Activated naive CD4-positive, alpha-beta T cell treated with anti-CD3 and anti-CD28 coated beads, Interleukin-2, amount 50 U/mL, for 24 hours (primary cell): ENCODE data around the gene PROSER3.
A peak's percentile ranks its signal among the peaks of the same experiment; 100 is the strongest.
"Not testable (repeated sequence)": the region's sequence is repeated elsewhere in the genome, so short reads cannot be mapped to it uniquely, and the experiment has no call there.

Experiments used
- H3K27ac Mint-ChIP-seq: one replicate; pipeline ENCODE4 v1.8.0; 2021; ENCODE audit warnings: mild to moderate bottlenecking, mixed read lengths
- H3K27me3 Mint-ChIP-seq: one replicate; pipeline ENCODE4 v1.8.0; 2021; ENCODE audit warnings: mixed read lengths
- H3K36me3 Mint-ChIP-seq: one replicate; pipeline ENCODE4 v1.8.0; 2021; ENCODE audit warnings: mixed read lengths
- H3K4me1 Mint-ChIP-seq: one replicate; pipeline ENCODE4 v1.8.0; 2021; ENCODE audit warnings: mixed read lengths
- H3K4me3 Mint-ChIP-seq: one replicate; pipeline ENCODE4 v1.8.0; 2021; ENCODE audit warnings: mild to moderate bottlenecking, mixed read lengths
- H3K9me3 Mint-ChIP-seq: one replicate; pipeline ENCODE4 v1.8.0; 2021; ENCODE audit warnings: mixed read lengths

The PROSER3 gene

DNA sequence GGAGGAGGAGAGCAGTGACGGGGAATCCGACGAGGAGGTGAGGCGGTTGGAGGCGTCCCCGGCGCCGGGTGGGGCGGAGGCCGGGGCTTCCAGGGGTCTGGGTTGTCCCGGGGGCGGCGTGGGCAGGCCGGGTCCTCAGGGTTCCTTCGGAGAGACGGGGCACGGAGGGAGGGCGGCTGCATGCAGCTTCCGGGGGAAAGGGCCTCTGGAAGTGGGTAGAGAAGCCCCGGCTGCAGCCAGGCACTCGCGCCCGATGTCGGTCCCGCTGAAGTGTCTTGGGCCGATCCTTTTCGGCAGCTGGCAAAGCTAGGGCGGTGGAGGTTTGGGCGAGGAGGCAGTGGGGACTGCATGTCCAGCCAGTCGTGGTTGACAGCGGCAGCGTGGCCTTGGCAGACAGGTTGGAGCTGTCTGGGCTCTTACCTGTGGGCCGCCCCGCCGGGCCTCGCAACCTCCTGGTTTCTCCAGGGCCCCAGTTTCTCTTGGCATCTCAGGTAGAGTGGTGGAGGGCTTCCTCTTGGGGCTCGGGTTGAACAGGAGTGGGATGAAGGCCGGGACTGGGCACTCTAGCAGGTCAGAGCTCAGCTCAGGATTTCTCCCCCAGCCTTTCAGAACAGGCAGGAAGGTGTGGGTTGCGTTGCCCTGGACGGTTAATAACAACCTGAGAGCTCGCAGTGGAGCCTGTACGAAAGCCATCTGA is 39.5 kb upstream of the PROSER3 start:
- Mint-ChIP-seq H3K4me1 (peaks cover 48% of the 10 kb centered on the region), H3K9me3 (no peaks in the 10 kb centered on the region), H3K27me3 (no peaks in the 10 kb centered on the region), H3K36me3 (peaks cover 5% of the 10 kb centered on the region), H3K27ac (peak overlapping the region; percentile 91), H3K4me3 (peak overlapping the region; percentile 90)

DNA sequence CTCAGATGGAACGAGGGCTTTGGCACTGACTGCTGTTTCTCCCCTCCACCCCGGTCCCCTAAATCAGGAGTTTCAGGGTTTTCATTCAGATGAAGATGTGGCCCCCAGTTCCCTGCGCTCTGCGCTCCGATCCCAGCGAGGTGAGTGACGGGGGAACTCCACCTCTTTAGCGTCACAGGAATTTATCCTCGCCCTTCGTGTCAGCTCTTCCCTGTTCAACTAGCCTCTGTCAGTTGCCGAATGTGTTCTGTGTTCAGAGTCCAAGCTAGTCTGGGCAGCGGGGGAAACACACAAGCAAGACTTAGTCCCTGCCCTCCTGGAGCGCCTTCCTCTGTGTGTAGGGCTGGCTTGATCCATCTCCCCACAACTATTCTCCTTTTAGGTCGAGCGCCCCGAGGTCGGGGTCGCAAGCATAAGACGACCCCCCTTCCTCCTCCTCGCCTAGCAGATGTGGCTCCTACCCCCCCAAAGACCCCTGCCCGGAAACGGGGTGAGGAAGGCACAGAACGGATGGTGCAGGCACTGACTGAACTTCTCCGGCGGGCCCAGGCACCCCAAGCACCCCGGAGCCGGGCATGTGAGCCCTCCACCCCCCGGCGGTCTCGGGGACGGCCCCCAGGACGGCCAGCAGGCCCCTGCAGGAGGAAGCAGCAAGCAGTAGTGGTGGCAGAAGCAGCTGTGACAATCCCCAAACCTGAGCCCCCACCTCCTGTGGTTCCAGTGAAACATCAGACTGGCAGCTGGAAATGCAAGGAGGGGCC is 38.4 kb upstream of the PROSER3 start:
- H3K4me1 Mint-ChIP-seq = peaks cover 41% of the 10 kb centered on the region
- H3K4me3 Mint-ChIP-seq = peak overlapping the region; percentile 90
- H3K36me3 Mint-ChIP-seq = peaks cover 6% of the 10 kb centered on the region
- H3K9me3 Mint-ChIP-seq = no peaks in the 10 kb centered on the region
- peak overlapping the region; percentile 76 for H3K27ac Mint-ChIP-seq
- no peaks in the 10 kb centered on the region for H3K27me3 Mint-ChIP-seq

DNA sequence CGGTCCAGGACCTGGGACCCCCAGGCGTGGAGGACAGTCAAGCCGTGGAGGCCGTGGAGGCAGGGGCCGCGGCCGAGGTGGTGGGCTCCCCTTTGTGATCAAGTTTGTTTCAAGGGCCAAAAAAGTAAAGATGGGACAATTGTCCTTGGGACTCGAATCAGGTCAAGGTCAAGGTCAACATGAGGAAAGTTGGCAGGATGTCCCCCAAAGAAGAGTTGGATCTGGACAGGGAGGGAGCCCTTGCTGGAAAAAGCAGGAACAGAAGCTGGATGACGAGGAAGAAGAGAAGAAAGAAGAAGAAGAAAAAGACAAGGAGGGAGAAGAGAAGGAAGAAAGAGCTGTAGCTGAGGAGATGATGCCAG is 37.8 kb upstream of the PROSER3 start:
- H3K27me3 Mint-ChIP-seq = no peaks in the 10 kb centered on the region
- peaks cover 36% of the 10 kb centered on the region for H3K4me1 Mint-ChIP-seq
- peak overlapping the region; percentile 27 for H3K4me3 Mint-ChIP-seq
- H3K27ac Mint-ChIP-seq = peak overlapping the region; percentile 57
- H3K9me3 Mint-ChIP-seq = no peaks in the 10 kb centered on the region
- H3K36me3 Mint-ChIP-seq = peaks cover 6% of the 10 kb centered on the region

DNA sequence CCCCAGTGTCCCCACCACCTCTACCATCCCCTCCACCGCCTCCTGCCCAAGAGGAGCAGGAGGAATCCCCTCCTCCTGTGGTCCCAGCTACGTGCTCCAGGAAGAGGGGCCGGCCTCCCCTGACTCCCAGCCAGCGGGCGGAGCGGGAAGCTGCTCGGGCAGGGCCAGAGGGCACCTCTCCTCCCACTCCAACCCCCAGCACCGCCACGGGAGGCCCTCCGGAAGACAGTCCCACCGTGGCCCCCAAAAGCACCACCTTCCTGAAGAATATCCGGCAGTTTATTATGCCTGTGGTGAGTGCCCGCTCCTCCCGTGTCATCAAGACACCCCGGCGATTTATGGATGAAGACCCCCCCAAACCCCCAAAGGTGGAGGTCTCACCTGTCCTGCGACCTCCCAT is 37.3 kb upstream of the PROSER3 start:
- H3K4me3 Mint-ChIP-seq = no peak overlapping the region
- H3K27ac Mint-ChIP-seq = no peak overlapping the region
- peaks cover 34% of the 10 kb centered on the region for H3K4me1 Mint-ChIP-seq
- H3K27me3 Mint-ChIP-seq = no peaks in the 10 kb centered on the region
- H3K9me3 Mint-ChIP-seq = no peaks in the 10 kb centered on the region
- H3K36me3 Mint-ChIP-seq = peaks cover 6% of the 10 kb centered on the region

DNA sequence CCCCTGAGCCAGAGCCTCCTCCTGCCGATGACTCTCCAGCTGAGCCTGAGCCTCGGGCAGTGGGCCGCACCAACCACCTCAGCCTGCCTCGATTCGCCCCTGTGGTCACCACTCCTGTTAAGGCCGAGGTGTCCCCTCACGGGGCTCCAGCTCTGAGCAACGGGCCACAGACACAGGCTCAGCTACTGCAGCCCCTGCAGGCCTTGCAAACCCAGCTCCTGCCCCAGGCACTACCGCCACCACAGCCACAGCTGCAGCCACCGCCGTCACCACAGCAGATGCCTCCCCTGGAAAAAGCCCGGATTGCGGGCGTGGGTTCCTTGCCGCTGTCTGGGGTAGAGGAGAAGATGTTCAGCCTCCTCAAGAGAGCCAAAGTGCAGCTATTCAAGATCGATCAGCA is 36.6 kb upstream of the PROSER3 start:
- H3K4me1 Mint-ChIP-seq = peaks cover 26% of the 10 kb centered on the region
- H3K9me3 Mint-ChIP-seq = no peaks in the 10 kb centered on the region
- H3K27ac Mint-ChIP-seq = no peak overlapping the region
- no peak overlapping the region for H3K4me3 Mint-ChIP-seq
- H3K36me3 Mint-ChIP-seq = peaks cover 6% of the 10 kb centered on the region
- no peaks in the 10 kb centered on the region for H3K27me3 Mint-ChIP-seq

DNA sequence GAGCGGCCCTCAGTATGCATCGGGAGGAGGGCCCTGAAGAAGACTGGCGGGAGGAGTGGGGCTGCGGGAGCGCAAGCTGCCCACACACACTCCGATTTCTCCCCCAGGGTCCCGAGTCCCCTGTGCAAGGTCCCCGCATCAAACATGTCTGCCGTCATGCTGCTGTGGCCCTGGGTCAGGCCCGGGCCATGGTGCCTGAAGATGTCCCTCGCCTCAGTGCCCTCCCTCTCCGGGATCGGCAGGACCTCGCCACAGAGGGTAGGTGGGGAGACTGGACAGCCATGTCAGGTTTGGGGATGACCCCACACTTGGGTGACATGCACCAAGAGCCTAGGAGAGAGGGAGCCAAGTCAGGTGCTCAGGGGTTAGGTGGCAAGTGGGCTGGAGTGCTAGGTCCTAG is 35.5 kb upstream of the PROSER3 start:
- Mint-ChIP-seq H3K27me3 (no peaks in the 10 kb centered on the region), H3K4me1 (peaks cover 22% of the 10 kb centered on the region), H3K27ac (no peak overlapping the region), H3K9me3 (no peaks in the 10 kb centered on the region), H3K36me3 (peaks cover 6% of the 10 kb centered on the region), H3K4me3 (no peak overlapping the region)

DNA sequence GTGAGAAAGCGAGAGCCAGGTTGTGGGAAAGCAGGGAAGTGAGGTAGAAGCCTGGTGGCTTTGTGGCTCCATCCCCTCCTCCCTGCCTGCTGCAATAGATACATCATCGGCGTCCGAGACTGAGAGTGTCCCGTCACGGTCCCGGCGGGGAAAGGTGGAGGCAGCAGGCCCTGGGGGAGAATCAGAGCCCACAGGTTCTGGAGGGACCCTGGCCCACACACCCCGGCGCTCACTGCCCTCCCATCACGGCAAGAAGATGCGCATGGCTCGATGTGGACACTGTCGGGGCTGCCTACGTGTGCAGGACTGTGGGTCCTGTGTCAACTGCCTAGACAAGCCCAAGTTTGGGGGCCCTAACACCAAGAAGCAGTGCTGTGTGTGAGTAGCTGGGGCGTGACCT is 35.1 kb upstream of the PROSER3 start:
- H3K27ac Mint-ChIP-seq = no peak overlapping the region
- peaks cover 6% of the 10 kb centered on the region for H3K36me3 Mint-ChIP-seq
- no peaks in the 10 kb centered on the region for H3K27me3 Mint-ChIP-seq
- H3K4me1 Mint-ChIP-seq = peaks cover 22% of the 10 kb centered on the region
- no peak overlapping the region for H3K4me3 Mint-ChIP-seq
- H3K9me3 Mint-ChIP-seq = no peaks in the 10 kb centered on the region

DNA sequence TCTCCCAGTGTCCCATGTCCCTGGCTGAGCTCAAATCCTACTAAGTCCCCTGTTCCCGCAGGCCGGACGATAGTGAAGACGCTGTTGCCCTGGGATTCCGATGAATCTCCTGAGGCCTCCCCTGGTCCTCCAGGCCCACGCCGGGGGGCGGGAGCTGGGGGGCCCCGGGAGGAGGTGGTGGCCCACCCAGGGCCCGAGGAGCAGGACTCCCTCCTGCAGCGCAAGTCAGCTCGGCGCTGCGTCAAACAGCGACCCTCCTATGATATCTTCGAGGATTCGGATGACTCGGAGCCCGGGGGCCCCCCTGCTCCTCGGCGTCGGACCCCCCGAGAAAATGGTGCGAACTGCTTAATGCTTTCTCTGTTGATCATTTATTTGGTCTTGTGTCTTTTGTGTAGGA is 34.3 kb upstream of the PROSER3 start:
- no peak overlapping the region for H3K27ac Mint-ChIP-seq
- H3K9me3 Mint-ChIP-seq = no peaks in the 10 kb centered on the region
- H3K4me1 Mint-ChIP-seq = peaks cover 22% of the 10 kb centered on the region
- no peak overlapping the region for H3K4me3 Mint-ChIP-seq
- no peaks in the 10 kb centered on the region for H3K27me3 Mint-ChIP-seq
- peaks cover 8% of the 10 kb centered on the region for H3K36me3 Mint-ChIP-seq

DNA sequence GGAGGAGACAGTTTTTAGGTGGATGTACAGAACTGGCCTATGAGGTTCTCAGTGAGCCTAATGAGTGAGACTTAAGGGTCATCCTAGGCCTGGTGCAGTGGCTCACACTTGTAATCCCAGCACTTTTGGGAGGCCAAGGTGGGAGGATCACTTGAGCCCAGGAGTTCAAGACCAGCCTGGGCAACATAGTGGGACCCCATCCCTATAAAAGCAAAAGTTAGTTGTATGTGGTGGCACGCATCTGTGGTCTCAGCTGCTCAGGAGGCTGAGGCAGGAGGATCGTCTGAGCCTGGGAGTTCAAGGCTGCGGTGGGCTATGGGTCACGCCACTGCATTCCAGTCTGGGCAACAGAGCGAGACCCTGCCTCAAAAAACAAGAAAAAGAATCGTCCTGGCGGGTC is 33.8 kb upstream of the PROSER3 start:
- not testable (repeated sequence) for H3K36me3 Mint-ChIP-seq, H3K27me3 Mint-ChIP-seq, H3K9me3 Mint-ChIP-seq, H3K4me3 Mint-ChIP-seq
- Mint-ChIP-seq H3K27ac (peak overlapping the region; percentile 41), H3K4me1 (peaks cover 20% of the 10 kb centered on the region)

DNA sequence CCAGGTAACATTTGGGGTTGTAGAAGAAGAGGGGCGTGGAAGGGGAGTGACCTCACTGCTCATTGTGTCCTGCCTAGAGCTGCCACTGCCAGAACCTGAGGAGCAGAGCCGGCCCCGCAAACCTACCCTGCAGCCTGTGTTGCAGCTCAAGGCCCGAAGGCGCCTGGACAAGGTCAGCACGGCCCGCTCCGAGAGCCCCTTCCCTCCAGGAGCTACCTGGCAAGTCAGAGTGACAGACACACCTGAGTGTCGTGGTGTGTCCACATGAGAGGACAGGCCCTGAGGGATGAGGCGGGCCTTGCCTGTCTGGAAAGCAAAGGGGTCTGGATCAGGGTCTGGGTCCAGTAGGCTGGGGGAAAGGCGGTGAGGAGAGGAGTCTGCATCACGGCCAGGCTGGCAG is 33.4 kb upstream of the PROSER3 start:
- no peaks in the 10 kb centered on the region for H3K27me3 Mint-ChIP-seq
- H3K9me3 Mint-ChIP-seq = no peaks in the 10 kb centered on the region
- H3K27ac Mint-ChIP-seq = peak overlapping the region; percentile 41
- peaks cover 15% of the 10 kb centered on the region for H3K4me1 Mint-ChIP-seq
- peaks cover 8% of the 10 kb centered on the region for H3K36me3 Mint-ChIP-seq
- no peak overlapping the region for H3K4me3 Mint-ChIP-seq

DNA sequence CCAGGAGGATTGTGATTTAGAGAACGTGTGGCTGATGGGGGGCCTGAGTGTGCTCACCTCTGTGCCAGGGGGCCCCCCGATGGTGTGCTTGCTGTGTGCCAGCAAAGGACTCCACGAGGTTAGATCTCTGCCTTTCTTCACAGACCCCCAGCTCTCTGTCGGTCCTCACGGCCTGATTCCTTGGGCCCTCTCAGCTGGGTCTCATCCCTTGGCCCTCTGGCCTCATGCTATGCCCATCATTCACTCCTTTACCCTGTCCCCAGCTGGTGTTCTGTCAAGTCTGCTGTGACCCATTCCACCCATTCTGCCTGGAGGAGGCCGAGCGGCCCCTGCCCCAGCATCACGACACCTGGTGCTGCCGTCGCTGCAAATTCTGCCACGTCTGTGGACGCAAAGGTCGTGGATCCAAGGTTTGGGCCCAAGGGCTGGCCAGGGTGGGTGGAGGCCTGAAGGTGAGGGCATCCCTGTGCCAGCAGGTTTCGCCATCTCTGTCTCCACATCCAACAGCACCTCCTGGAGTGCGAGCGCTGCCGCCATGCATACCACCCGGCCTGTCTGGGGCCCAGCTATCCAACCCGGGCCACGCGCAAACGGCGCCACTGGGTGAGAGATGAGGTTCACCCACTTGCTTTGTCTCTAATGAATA is 32.6 kb upstream of the PROSER3 start:
- no peak overlapping the region for H3K27ac Mint-ChIP-seq

DNA sequence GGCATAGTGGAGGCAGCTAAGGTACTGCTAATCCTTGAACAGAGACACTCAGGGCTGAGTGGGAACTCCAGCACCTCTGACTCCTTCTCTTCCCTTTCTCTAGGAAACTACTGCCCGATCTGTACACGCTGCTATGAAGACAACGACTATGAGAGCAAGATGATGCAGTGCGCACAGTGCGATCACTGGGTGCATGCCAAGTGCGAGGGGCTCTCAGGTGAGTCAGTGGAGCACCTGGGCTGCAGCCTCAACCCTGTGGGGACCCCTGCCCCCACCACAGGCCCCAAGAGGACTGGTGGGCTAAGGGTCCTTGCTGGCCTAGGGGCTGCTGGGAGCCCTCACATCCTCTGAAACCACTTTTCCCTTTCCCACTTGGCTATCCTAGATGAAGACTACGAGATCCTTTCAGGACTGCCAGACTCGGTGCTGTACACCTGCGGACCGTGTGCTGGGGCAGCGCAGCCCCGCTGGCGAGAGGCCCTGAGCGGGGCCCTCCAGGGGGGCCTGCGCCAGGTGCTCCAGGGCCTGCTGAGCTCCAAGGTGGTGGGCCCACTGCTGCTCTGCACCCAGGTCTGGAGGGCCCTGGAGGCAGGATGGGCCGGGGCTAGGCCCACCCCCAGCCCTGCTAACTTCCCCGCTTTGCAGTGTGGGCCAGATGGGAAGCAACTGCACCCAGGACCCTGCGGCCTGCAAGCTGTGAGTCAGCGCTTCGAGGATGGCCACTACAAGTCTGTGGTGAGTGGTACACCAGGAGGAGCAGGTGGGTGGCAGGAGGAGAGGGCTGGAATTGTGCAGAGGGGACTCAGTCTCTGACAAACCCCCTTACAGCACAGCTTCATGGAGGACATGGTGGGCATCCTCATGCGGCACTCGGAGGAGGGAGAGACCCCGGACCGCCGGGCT is 30.7 kb upstream of the PROSER3 start:
- no peak overlapping the region for H3K4me3 Mint-ChIP-seq
- peaks cover 4% of the 10 kb centered on the region for H3K4me1 Mint-ChIP-seq
- no peaks in the 10 kb centered on the region for H3K9me3 Mint-ChIP-seq
- no peak overlapping the region for H3K27ac Mint-ChIP-seq
- H3K36me3 Mint-ChIP-seq = peaks cover 17% of the 10 kb centered on the region
- no peaks in the 10 kb centered on the region for H3K27me3 Mint-ChIP-seq

More for the DNA sequence above, 32.6 kb upstream of the PROSER3 start:
- H3K27me3 Mint-ChIP-seq = no peaks in the 10 kb centered on the region
- no peak overlapping the region for H3K4me3 Mint-ChIP-seq
- peaks cover 11% of the 10 kb centered on the region for H3K4me1 Mint-ChIP-seq
- H3K36me3 Mint-ChIP-seq = peaks cover 8% of the 10 kb centered on the region
- no peaks in the 10 kb centered on the region for H3K9me3 Mint-ChIP-seq

DNA sequence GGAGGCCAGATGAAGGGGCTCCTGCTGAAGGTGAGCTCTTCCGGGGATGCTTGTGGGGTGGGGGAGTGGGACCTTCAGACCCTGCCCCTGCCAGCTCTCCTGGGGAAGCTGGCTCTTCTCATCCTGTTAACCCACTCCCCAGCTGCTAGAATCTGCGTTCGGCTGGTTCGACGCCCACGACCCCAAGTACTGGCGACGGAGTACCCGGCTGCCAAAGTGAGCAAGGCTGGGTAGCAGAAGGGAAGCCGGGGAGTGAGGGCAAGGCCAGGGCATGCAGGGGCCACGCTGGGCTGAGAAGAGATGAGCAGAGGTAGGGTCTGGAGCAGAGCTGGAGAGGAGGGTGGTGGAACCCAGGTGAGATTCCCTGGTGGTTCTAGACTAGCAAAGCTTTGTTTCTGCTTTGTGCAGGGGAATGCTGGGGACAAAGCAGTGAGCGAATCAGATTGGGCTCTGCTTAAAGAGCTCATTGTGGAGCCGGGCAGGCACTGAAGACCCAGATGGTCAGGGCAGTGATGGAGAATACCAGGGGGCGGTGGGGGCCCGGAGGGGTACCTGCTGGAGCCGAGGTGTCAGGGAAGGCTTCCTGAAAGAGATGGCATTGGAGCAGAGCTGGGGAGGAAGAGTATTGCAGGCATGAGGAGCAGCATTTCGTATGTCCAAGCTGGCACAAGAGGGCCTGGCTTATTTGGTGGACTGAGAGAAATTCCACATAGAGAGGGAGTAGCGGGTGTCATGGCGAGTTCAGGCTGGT is 29.8 kb upstream of the PROSER3 start:
- Mint-ChIP-seq H3K9me3 (no peaks in the 10 kb centered on the region), H3K27me3 (no peaks in the 10 kb centered on the region), H3K4me3 (no peak overlapping the region), H3K27ac (no peak overlapping the region), H3K4me1 (peaks cover 4% of the 10 kb centered on the region), H3K36me3 (peaks cover 17% of the 10 kb centered on the region)

DNA sequence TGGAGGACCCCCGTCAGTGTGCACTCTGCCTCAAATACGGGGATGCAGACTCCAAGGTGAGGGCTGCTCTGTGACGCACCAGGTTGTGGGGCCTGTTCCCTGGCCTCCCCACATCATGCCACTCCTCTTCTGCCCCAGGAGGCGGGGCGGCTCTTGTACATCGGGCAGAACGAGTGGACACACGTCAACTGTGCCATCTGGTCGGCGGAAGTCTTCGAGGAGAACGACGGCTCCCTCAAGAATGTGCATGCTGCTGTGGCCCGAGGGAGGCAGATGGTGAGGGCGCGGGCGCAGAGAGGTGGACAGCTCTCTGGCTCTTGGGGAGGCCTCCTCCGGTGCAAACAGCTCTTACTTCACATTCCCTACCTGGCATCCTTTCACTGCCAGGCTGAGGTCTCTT is 29.0 kb upstream of the PROSER3 start:
- peaks cover 17% of the 10 kb centered on the region for H3K36me3 Mint-ChIP-seq
- no peaks in the 10 kb centered on the region for H3K9me3 Mint-ChIP-seq
- no peak overlapping the region for H3K4me3 Mint-ChIP-seq
- H3K27me3 Mint-ChIP-seq = no peaks in the 10 kb centered on the region
- no peak overlapping the region for H3K27ac Mint-ChIP-seq
- H3K4me1 Mint-ChIP-seq = peaks cover 4% of the 10 kb centered on the region

DNA sequence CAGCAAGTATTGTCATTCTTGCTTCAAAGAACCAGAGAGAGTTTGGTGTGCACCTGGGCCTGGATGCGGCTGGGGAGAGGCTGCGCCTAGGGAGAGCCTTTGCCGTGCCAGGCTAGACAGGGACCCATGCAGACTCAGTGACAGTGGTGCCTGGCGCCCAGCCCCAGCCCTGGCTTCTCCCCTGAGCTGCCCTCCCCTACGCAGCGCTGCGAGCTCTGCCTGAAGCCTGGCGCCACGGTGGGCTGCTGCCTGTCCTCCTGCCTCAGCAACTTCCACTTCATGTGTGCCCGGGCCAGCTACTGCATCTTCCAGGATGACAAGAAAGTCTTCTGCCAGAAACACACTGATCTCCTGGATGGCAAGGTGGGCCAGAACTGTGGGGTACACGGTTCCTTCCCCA is 28.2 kb upstream of the PROSER3 start:
- peaks cover 7% of the 10 kb centered on the region for H3K4me1 Mint-ChIP-seq
- no peaks in the 10 kb centered on the region for H3K9me3 Mint-ChIP-seq
- no peaks in the 10 kb centered on the region for H3K27me3 Mint-ChIP-seq
- H3K27ac Mint-ChIP-seq = no peak overlapping the region
- H3K36me3 Mint-ChIP-seq = peaks cover 14% of the 10 kb centered on the region
- H3K4me3 Mint-ChIP-seq = no peak overlapping the region
